Osteoblast (primary cell): ENCODE measurements around the gene ERCC6L2. TPM values are rescaled to one million over a fixed set of nuclear protein-coding genes. Genes with fewer than 3 reads are reported as not detected.

Experiments used
- DNase-seq: peaks from one replicate; pipeline ENCODE4 v3.0.0; 2011; ENCODE audit warnings: low spot score, mixed read lengths; ENCODE audit not compliant: insufficient read length; ENCODE audit errors: missing footprints
- H2AFZ ChIP-seq: 2 replicates; pipeline ENCODE4 v1.6.0; 2011; ENCODE audit warnings: mild to moderate bottlenecking, low read length
- H3K27ac ChIP-seq: 2 replicates; pipeline ENCODE4 v1.5.1; 2011; ENCODE audit warnings: mild to moderate bottlenecking, low read depth, low read length, moderate library complexity
- H3K27me3 ChIP-seq: 2 replicates; pipeline ENCODE4 v1.6.0; 2012; ENCODE audit warnings: mild to moderate bottlenecking, control low read depth, inconsistent platforms, low read length, moderate library complexity; ENCODE audit not compliant: insufficient read depth
- H3K36me3 ChIP-seq: 2 replicates; pipeline ENCODE4 v1.5.1; 2011; ENCODE audit warnings: mild to moderate bottlenecking, low read length, control low read depth, moderate library complexity; ENCODE audit not compliant: insufficient read depth
- H3K4me1 ChIP-seq: 2 replicates; pipeline ENCODE4 v1.5.1; 2011; ENCODE audit warnings: mild to moderate bottlenecking, low read length, control low read depth, moderate library complexity; ENCODE audit not compliant: insufficient read depth
- H3K4me2 ChIP-seq: 2 replicates; pipeline ENCODE4 v1.6.0; 2011; ENCODE audit warnings: mild to moderate bottlenecking, low read length; ENCODE audit not compliant: insufficient read depth
- H3K4me3 ChIP-seq: fragments of 200-600 bp; sonication (generic); 3 replicates; pipeline ENCODE4 v1.5.1; 2012; ENCODE audit warnings: mild to moderate bottlenecking, low read length, inconsistent platforms; ENCODE audit not compliant: insufficient read depth
- H3K79me2 ChIP-seq: 2 replicates; pipeline ENCODE4 v1.6.0; 2012; ENCODE audit warnings: mild to moderate bottlenecking, low read length, control low read depth, inconsistent platforms; ENCODE audit not compliant: insufficient read depth
- H3K9me3 ChIP-seq: 2 replicates; pipeline ENCODE4 v1.5.1; 2011; ENCODE audit warnings: low read depth, low read length, control low read depth
- H4K20me1 ChIP-seq: 2 replicates; pipeline ENCODE4 v1.6.0; 2012; ENCODE audit warnings: mild to moderate bottlenecking, low read length, control low read depth; ENCODE audit not compliant: insufficient read depth
- total RNA-seq: library from RNA; depleted of rRNA; stranded (reverse); fragments of >200 nt; gene quantifications from 2 replicates; pipeline ENCODE4 v1.2.3, GENCODE V29; 2012
- TF ChIP-seq, protein P1 (sequence below): IDR thresholded peaks from 2 replicates; pipeline ENCODE4 v1.5.1; 2011; ENCODE audit warnings: mild to moderate bottlenecking, low read depth, low read length, moderate library complexity; ENCODE audit errors: extremely low read depth

The ERCC6L2 gene
- total RNA-seq, 1 donor: 77.8 TPM

DNA sequence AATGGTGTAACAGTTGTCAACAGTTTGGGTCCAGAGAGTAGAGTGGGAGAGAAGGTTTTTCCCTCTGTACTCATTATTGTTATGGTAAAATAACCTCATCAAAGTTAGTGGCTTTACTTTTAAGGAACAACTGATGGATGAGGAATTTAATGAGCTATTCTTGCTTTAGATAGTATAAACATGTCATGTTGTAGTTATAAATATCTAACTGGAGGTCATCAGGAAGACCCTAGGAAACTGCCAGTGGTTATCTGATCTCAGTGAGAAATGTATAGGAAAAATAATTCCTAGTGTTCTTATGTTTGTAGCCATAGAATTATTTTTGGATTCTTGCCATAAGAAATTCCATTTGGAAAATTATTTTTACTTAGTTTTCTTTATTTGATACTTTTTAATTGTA lies 4.1 kb downstream of the ERCC6L2 start:
- peak overlapping the region; percentile 60 for H3K27ac ChIP-seq
- TF ChIP-seq, protein P1, sequence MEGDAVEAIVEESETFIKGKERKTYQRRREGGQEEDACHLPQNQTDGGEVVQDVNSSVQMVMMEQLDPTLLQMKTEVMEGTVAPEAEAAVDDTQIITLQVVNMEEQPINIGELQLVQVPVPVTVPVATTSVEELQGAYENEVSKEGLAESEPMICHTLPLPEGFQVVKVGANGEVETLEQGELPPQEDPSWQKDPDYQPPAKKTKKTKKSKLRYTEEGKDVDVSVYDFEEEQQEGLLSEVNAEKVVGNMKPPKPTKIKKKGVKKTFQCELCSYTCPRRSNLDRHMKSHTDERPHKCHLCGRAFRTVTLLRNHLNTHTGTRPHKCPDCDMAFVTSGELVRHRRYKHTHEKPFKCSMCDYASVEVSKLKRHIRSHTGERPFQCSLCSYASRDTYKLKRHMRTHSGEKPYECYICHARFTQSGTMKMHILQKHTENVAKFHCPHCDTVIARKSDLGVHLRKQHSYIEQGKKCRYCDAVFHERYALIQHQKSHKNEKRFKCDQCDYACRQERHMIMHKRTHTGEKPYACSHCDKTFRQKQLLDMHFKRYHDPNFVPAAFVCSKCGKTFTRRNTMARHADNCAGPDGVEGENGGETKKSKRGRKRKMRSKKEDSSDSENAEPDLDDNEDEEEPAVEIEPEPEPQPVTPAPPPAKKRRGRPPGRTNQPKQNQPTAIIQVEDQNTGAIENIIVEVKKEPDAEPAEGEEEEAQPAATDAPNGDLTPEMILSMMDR: no peak
- peak overlapping the region; percentile 6 for H3K4me2 ChIP-seq
- H4K20me1 ChIP-seq: peaks cover 18% of the 10 kb centered on the region
- H3K79me2 ChIP-seq: peaks cover 50% of the 10 kb centered on the region
- H3K27me3 ChIP-seq: no peaks in the 10 kb centered on the region
- no peak for DNase-seq
- peaks cover 12% of the 10 kb centered on the region for H3K36me3 ChIP-seq
- H3K4me3 ChIP-seq: no peak overlapping the region
- no peak overlapping the region for H2AFZ ChIP-seq
- H3K4me1 ChIP-seq: peaks cover 8% of the 10 kb centered on the region
- H3K9me3 ChIP-seq: no peaks in the 10 kb centered on the region

- peaks cover 8% of the 10 kb centered on the region for H3K4me1 ChIP-seq
- no peak overlapping the region for H2AFZ ChIP-seq
- peak; percentile 73 for DNase-seq
- peak overlapping the region; percentile 6 for H3K4me2 ChIP-seq
- H3K79me2 ChIP-seq: peaks cover 53% of the 10 kb centered on the region
- H3K36me3 ChIP-seq: peaks cover 14% of the 10 kb centered on the region
- TF ChIP-seq, protein P1: no peak
- no peaks in the 10 kb centered on the region for H3K9me3 ChIP-seq
- H3K4me3 ChIP-seq: no peak overlapping the region
- no peaks in the 10 kb centered on the region for H3K27me3 ChIP-seq
- peaks cover 19% of the 10 kb centered on the region for H4K20me1 ChIP-seq
- peak overlapping the region; percentile 60 for H3K27ac ChIP-seq
Observed at GRCh38 chr9:95880021-95880690, 4.7 kb downstream of the ERCC6L2 start.

- H3K27me3 ChIP-seq: no peaks in the 10 kb centered on the region
- H3K4me1 ChIP-seq: no peaks in the 10 kb centered on the region
- peaks cover 9% of the 10 kb centered on the region for H4K20me1 ChIP-seq
- no peak overlapping the region for H3K4me3 ChIP-seq
- no peak overlapping the region for H3K27ac ChIP-seq
- H3K4me2 ChIP-seq: no peak overlapping the region
- DNase-seq: no peak
- H3K79me2 ChIP-seq: peaks cover 85% of the 10 kb centered on the region
- TF ChIP-seq, protein P1: no peak
- peaks cover 21% of the 10 kb centered on the region for H3K36me3 ChIP-seq
- no peaks in the 10 kb centered on the region for H3K9me3 ChIP-seq
- no peak overlapping the region for H2AFZ ChIP-seq
Observed at GRCh38 chr9:95887926-95888497, 12.5 kb downstream of the ERCC6L2 start.

GRCh38 chr9:95890594-95890993 lies 15.1 kb downstream of the ERCC6L2 start:
- Histone ChIP-seq H3K9me3 (no peaks in the 10 kb centered on the region), H3K27ac (no peak overlapping the region), H3K27me3 (no peaks in the 10 kb centered on the region), H2AFZ (no peak overlapping the region), H3K4me2 (no peak overlapping the region), H3K4me3 (no peak overlapping the region), H4K20me1 (peaks cover 4% of the 10 kb centered on the region), H3K36me3 (peaks cover 12% of the 10 kb centered on the region), H3K79me2 (peaks cover 80% of the 10 kb centered on the region), H3K4me1 (no peaks in the 10 kb centered on the region)
- no peak for DNase-seq
- TF ChIP-seq, protein P1: no peak
